ENCODE results near the gene PKIB.

DNA sequence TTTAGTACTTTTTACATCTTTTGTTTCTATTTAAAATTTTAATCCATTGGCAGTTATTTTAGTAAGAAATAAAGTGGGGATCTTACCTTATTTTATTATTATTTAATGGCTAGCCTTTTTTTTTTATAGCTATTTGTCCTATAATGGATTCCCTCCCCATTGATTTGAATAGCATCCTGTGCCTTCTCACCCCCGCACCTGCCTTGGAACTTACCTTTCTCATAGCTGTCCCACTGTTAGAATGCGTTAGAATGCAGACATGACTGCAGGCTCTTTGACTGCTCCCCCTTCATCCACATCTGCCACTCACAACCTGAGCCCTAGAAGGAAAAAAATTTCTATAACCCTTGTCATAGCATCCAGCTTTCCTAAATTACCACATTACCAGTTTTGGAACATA lies 9.1 kb downstream of the PKIB start:
- TF ChIP-seq KDM1A (IDR thresholded peaks at IDR 0.05; ENCODE audit: borderline replicate concordance) (no peak), MXI1 (IDR thresholded peaks at IDR 0.05; ENCODE audit: low read depth, low read length) (no peak)
- TF ChIP-seq, protein P1, sequence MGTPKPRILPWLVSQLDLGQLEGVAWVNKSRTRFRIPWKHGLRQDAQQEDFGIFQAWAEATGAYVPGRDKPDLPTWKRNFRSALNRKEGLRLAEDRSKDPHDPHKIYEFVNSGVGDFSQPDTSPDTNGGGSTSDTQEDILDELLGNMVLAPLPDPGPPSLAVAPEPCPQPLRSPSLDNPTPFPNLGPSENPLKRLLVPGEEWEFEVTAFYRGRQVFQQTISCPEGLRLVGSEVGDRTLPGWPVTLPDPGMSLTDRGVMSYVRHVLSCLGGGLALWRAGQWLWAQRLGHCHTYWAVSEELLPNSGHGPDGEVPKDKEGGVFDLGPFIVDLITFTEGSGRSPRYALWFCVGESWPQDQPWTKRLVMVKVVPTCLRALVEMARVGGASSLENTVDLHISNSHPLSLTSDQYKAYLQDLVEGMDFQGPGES (IDR thresholded peaks at IDR 0.05) = no peak
- TF ChIP-seq, protein P2, sequence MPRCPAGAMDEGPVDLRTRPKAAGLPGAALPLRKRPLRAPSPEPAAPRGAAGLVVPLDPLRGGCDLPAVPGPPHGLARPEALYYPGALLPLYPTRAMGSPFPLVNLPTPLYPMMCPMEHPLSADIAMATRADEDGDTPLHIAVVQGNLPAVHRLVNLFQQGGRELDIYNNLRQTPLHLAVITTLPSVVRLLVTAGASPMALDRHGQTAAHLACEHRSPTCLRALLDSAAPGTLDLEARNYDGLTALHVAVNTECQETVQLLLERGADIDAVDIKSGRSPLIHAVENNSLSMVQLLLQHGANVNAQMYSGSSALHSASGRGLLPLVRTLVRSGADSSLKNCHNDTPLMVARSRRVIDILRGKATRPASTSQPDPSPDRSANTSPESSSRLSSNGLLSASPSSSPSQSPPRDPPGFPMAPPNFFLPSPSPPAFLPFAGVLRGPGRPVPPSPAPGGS (IDR thresholded peaks at IDR 0.05; ENCODE audit: borderline replicate concordance, insufficient read depth, low read depth, low read length, poor library complexity, severe bottlenecking) = no peak
- TF ChIP-seq, protein P3, sequence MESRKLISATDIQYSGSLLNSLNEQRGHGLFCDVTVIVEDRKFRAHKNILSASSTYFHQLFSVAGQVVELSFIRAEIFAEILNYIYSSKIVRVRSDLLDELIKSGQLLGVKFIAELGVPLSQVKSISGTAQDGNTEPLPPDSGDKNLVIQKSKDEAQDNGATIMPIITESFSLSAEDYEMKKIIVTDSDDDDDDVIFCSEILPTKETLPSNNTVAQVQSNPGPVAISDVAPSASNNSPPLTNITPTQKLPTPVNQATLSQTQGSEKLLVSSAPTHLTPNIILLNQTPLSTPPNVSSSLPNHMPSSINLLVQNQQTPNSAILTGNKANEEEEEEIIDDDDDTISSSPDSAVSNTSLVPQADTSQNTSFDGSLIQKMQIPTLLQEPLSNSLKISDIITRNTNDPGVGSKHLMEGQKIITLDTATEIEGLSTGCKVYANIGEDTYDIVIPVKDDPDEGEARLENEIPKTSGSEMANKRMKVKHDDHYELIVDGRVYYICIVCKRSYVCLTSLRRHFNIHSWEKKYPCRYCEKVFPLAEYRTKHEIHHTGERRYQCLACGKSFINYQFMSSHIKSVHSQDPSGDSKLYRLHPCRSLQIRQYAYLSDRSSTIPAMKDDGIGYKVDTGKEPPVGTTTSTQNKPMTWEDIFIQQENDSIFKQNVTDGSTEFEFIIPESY (IDR thresholded peaks at IDR 0.05) = no peak
- TF ChIP-seq, protein P4, sequence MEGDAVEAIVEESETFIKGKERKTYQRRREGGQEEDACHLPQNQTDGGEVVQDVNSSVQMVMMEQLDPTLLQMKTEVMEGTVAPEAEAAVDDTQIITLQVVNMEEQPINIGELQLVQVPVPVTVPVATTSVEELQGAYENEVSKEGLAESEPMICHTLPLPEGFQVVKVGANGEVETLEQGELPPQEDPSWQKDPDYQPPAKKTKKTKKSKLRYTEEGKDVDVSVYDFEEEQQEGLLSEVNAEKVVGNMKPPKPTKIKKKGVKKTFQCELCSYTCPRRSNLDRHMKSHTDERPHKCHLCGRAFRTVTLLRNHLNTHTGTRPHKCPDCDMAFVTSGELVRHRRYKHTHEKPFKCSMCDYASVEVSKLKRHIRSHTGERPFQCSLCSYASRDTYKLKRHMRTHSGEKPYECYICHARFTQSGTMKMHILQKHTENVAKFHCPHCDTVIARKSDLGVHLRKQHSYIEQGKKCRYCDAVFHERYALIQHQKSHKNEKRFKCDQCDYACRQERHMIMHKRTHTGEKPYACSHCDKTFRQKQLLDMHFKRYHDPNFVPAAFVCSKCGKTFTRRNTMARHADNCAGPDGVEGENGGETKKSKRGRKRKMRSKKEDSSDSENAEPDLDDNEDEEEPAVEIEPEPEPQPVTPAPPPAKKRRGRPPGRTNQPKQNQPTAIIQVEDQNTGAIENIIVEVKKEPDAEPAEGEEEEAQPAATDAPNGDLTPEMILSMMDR (IDR thresholded peaks at IDR 0.05 in 2 of 3, conservative IDR thresholded peaks at IDR 0.05 in 1 of 3; ENCODE audit: control insufficient read depth in 2 of 3, extremely low read depth in 1 of 3, insufficient read depth in 1 of 3, low read depth in 3 of 3, low read length in 3 of 3) = no peak
- TF ChIP-seq, protein P5, sequence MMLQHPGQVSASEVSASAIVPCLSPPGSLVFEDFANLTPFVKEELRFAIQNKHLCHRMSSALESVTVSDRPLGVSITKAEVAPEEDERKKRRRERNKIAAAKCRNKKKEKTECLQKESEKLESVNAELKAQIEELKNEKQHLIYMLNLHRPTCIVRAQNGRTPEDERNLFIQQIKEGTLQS (IDR thresholded peaks at IDR 0.05; ENCODE audit: borderline replicate concordance, extremely low read depth, low read depth, low read length) = no peak

Data from GM12878 (cell line).